Stimulated activated CD8-positive, alpha-beta memory T cell treated with anti-CD3 and anti-CD28 coated beads, Interleukin-12 subunit alpha, Interleukin-12 subunit beta, amount 100 ng/mL, for 1 hour (primary cell): Measurements from ENCODE around the gene FOXA2.
"Not testable (repeated sequence)": the region's sequence is repeated elsewhere in the genome, so short reads cannot be mapped to it uniquely, and the experiment has no call there.

Experiments
- DNase-seq: peaks from one replicate; pipeline ENCODE4 v3.0.0-alpha.2; 2020; ENCODE audit warnings: low read depth

FOXA2 gene

GRCh38 chr20:22584522-22584921 lies at the start of gene FOXA2:
TSS of gene FOXA2 (minus strand) at chr20:22584572. CDS start at chr20:22584278, 294 bp downstream.
- DNase-seq = no peak

GRCh38 chr20:22630701-22631100 lies 46.3 kb upstream of the FOXA2 start:
- no peak for DNase-seq

- DNase-seq = no peak
These were observed 45.6 kb upstream of the FOXA2 start for GRCh38 chr20:22629927-22630326.

GRCh38 chr20:22629447-22629846 lies 45.1 kb upstream of the FOXA2 start:
- DNase-seq = no peak

- DNase-seq = no peak
These were observed 42.1 kb upstream of the FOXA2 start for GRCh38 chr20:22626496-22626895.

GRCh38 chr20:22623211-22623610 lies 38.8 kb upstream of the FOXA2 start:
- DNase-seq = no peak

- no peak for DNase-seq
These were observed 36.0 kb upstream of the FOXA2 start for GRCh38 chr20:22620342-22620741.

GRCh38 chr20:22619806-22620205 lies 35.4 kb upstream of the FOXA2 start:
- DNase-seq = no peak

- DNase-seq = no peak
These were observed 34.9 kb upstream of the FOXA2 start for GRCh38 chr20:22619272-22619671.

GRCh38 chr20:22617160-22617559 lies 32.8 kb upstream of the FOXA2 start:
- no peak for DNase-seq

- DNase-seq = no peak
These were observed 32.2 kb upstream of the FOXA2 start for GRCh38 chr20:22616551-22616950.

GRCh38 chr20:22615425-22615824 lies 31.1 kb upstream of the FOXA2 start:
- DNase-seq = no peak

- no peak for DNase-seq
These were observed 27.3 kb upstream of the FOXA2 start for GRCh38 chr20:22611636-22612035.

- no peak for DNase-seq
These were observed 23.3 kb upstream of the FOXA2 start for GRCh38 chr20:22607695-22608094.

- no peak for DNase-seq
These were observed 20.4 kb upstream of the FOXA2 start for GRCh38 chr20:22604815-22605214.

- no peak for DNase-seq
These were observed 17.2 kb upstream of the FOXA2 start for GRCh38 chr20:22601361-22602141.

GRCh38 chr20:22599258-22599657 lies 14.9 kb upstream of the FOXA2 start:
- not testable (repeated sequence) for DNase-seq

- no peak for DNase-seq
These were observed 12.9 kb upstream of the FOXA2 start for GRCh38 chr20:22597303-22597702.

GRCh38 chr20:22590662-22591061 lies 6.3 kb upstream of the FOXA2 start:
- no peak for DNase-seq

GRCh38 chr20:22586645-22587310 lies 2.4 kb upstream of the FOXA2 start:
- DNase-seq = no peak

- no peak for DNase-seq
These were observed 1.6 kb upstream of the FOXA2 start for GRCh38 chr20:22585786-22586493.

GRCh38 chr20:22584922-22585785 lies 782 bp upstream of the FOXA2 start:
- DNase-seq = no peak
